Measurements from ENCODE around the gene RPS6KA6.
"Not testable (repeated sequence)": the region's sequence is repeated elsewhere in the genome, so short reads cannot be mapped to it uniquely, and the experiment has no call there.

The RPS6KA6 gene

GRCh38 chrX:84162401-84162800 lies 25.6 kb downstream of the RPS6KA6 start:
- no peak for DNase-seq (ENCODE audit: low spot score)

- DNase-seq (ENCODE audit: low spot score): no peak
These were observed 26.4 kb downstream of the RPS6KA6 start for GRCh38 chrX:84161641-84162040.

GRCh38 chrX:84160736-84161135 lies 27.3 kb downstream of the RPS6KA6 start:
- no peak for DNase-seq (ENCODE audit: low spot score)

- no peak for DNase-seq (ENCODE audit: low spot score)
These were observed 31.2 kb downstream of the RPS6KA6 start for GRCh38 chrX:84156821-84157220.

- no peak for DNase-seq (ENCODE audit: low spot score)
These were observed 32.1 kb downstream of the RPS6KA6 start for GRCh38 chrX:84155938-84156337.

- no peak for DNase-seq (ENCODE audit: low spot score)
These were observed 34.5 kb downstream of the RPS6KA6 start for GRCh38 chrX:84153538-84153937.

GRCh38 chrX:84144991-84145390 lies 43.0 kb downstream of the RPS6KA6 start:
- no peak for DNase-seq (ENCODE audit: low spot score)

- DNase-seq (ENCODE audit: low spot score): no peak
These were observed 43.7 kb downstream of the RPS6KA6 start for GRCh38 chrX:84144281-84144680.

GRCh38 chrX:84133023-84133422 lies 55.0 kb downstream of the RPS6KA6 start:
- no peak for DNase-seq (ENCODE audit: low spot score)

GRCh38 chrX:84123585-84123984 lies 64.4 kb downstream of the RPS6KA6 start:
- no peak for DNase-seq (ENCODE audit: low spot score)

GRCh38 chrX:84118769-84119168 lies 69.2 kb downstream of the RPS6KA6 start:
- no peak for DNase-seq (ENCODE audit: low spot score)

- no peak for DNase-seq (ENCODE audit: low spot score)
These were observed 69.7 kb downstream of the RPS6KA6 start for GRCh38 chrX:84118315-84118714.

- DNase-seq (ENCODE audit: low spot score): no peak
These were observed 79.4 kb downstream of the RPS6KA6 start for GRCh38 chrX:84108584-84108983.

- DNase-seq (ENCODE audit: low spot score): no peak
These were observed 88.9 kb downstream of the RPS6KA6 start for GRCh38 chrX:84099120-84099519.

GRCh38 chrX:84079479-84080197 lies 108.4 kb downstream of the RPS6KA6 start:
- DNase-seq (ENCODE audit: low spot score): not testable (repeated sequence)

GRCh38 chrX:84078991-84079390 lies 109.0 kb downstream of the RPS6KA6 start:
- DNase-seq (ENCODE audit: low spot score): no peak

GRCh38 chrX:84064814-84065213 lies 123.2 kb downstream of the RPS6KA6 start:
- no peak for DNase-seq (ENCODE audit: low spot score)

- DNase-seq (ENCODE audit: low spot score): no peak
These were observed 123.8 kb downstream of the RPS6KA6 start for GRCh38 chrX:84064164-84064563.

- DNase-seq (ENCODE audit: low spot score): no peak
These were observed 140.7 kb downstream of the RPS6KA6 start for GRCh38 chrX:84047339-84047738.

GRCh38 chrX:84046403-84046984 lies 141.5 kb downstream of the RPS6KA6 start:
- peak; percentile 25 for DNase-seq (ENCODE audit: low spot score)

GRCh38 chrX:84044051-84044450 lies 143.9 kb downstream of the RPS6KA6 start:
- no peak for DNase-seq (ENCODE audit: low spot score)
